WERI-Rb-1 (cell line): ENCODE data around the gene C10orf95.

Experiments
- DNase-seq: peaks from one replicate; pipeline ENCODE4 v3.0.0-alpha.2; 2020
- H3K27ac ChIP-seq: fragments of 250-450 bp; sonication (Bioruptor Pico); 2 replicates; pipeline ENCODE4 v1.5.1; 2020; ENCODE audit warnings: mild to moderate bottlenecking, moderate library complexity
- H3K27me3 ChIP-seq: fragments of 250-450 bp; sonication (Bioruptor Pico); 2 replicates; pipeline ENCODE4 v1.5.1; 2021; ENCODE audit warnings: mild to moderate bottlenecking, low read depth, moderate library complexity; ENCODE audit not compliant: insufficient read depth, severe bottlenecking
- H3K36me3 ChIP-seq: fragments of 250-450 bp; sonication (Bioruptor Pico); 2 replicates; pipeline ENCODE4 v1.5.1; 2020; ENCODE audit warnings: mild to moderate bottlenecking, moderate library complexity
- H3K4me3 ChIP-seq: 2 replicates; pipeline ENCODE4 v1.5.1; 2011; ENCODE audit warnings: low read depth, mild to moderate bottlenecking, control low read depth, low read length
- H3K9me3 ChIP-seq: fragments of 250-450 bp; sonication (Bioruptor Pico); 2 replicates; pipeline ENCODE4 v1.5.1; 2021; ENCODE audit warnings: mild to moderate bottlenecking, moderate library complexity; ENCODE audit not compliant: severe bottlenecking
- CTCF ChIP-seq: IDR thresholded peaks from 2 replicates; pipeline ENCODE4 v1.5.1; 2011; ENCODE audit warnings: low read depth, mild to moderate bottlenecking, control low read depth, inconsistent platforms, low read length

The C10orf95 gene

GRCh38 chr10:102401342-102401654 lies 50.0 kb downstream of the C10orf95 start:
- TF ChIP-seq CTCF: no peak
- Histone ChIP-seq H3K4me3 (no peak overlapping the region), H3K36me3 (peaks cover 60% of the 10 kb centered on the region), H3K27me3 (no peaks in the 10 kb centered on the region), H3K27ac (no peak overlapping the region), H3K9me3 (no peaks in the 10 kb centered on the region)
- no peak for DNase-seq

- no peaks in the 10 kb centered on the region for H3K9me3 ChIP-seq
- no peaks in the 10 kb centered on the region for H3K27me3 ChIP-seq
- no peak for DNase-seq
- TF ChIP-seq CTCF: no peak
- no peak overlapping the region for H3K27ac ChIP-seq
- H3K4me3 ChIP-seq: no peak overlapping the region
- peaks cover 57% of the 10 kb centered on the region for H3K36me3 ChIP-seq
Observed at GRCh38 chr10:102400598-102401341, 50.6 kb downstream of the C10orf95 start.

GRCh38 chr10:102400076-102400475 lies 51.3 kb downstream of the C10orf95 start:
- DNase-seq: no peak
- peak overlapping the region; percentile 86 for H3K27ac ChIP-seq
- TF ChIP-seq CTCF: no peak

More at GRCh38 chr10:102400076-102400475, 51.3 kb downstream of the C10orf95 start:
- Histone ChIP-seq H3K36me3 (peaks cover 51% of the 10 kb centered on the region), H3K9me3 (no peaks in the 10 kb centered on the region), H3K27me3 (no peaks in the 10 kb centered on the region), H3K4me3 (no peak overlapping the region)
